Measurements from ENCODE around the gene CSGALNACT2.

Gene CSGALNACT2

GRCh38 chr10:43230909-43231522 lies 92.8 kb downstream of the CSGALNACT2 start:
- H3K4me3 ChIP-seq (ENCODE audit: low read length), result no peak overlapping the region
- H3K4me1 ChIP-seq (ENCODE audit: control insufficient read depth, insufficient read depth, low read length), result no peaks in the 10 kb centered on the region
- no peak overlapping the region for H3K27ac ChIP-seq (ENCODE audit: low read depth, low read length)
- no peaks in the 10 kb centered on the region for H3K36me3 ChIP-seq (ENCODE audit: control insufficient read depth, insufficient read depth, low read length)
- peaks cover 24% of the 10 kb centered on the region for H3K27me3 ChIP-seq (ENCODE audit: control insufficient read depth, insufficient read depth, low read length)
- H3K9ac ChIP-seq (ENCODE audit: low read length), result no peak overlapping the region

DNA sequence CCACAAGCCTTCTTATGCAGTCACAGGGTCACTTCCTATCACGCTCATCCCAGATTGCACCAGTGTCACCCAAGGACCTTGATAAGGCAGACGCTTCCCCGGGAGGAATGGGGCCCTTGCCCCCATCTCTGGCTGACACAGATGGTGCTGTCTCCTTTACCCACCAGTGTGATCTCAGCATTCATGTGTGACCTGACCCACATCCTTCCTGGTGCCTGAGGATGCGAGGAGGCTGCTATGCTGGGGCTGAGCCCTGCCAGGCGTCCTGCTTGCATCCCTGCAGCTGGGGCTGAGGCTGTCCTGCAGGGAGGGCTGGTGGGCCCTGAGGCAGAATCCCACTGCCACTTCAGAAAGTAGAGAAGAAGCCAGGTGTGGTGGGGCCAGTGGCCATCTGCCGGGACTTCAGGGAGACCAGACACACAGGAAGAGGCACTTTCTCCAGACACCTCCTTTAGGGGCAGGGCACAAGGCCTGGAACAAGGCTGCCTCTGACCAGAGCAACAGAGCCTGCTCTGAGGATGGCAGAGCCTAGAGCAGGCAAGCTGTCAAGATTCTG lies 93.4 kb downstream of the CSGALNACT2 start:
- no peaks in the 10 kb centered on the region for H3K36me3 ChIP-seq (ENCODE audit: control insufficient read depth, insufficient read depth, low read length)
- H3K9ac ChIP-seq (ENCODE audit: low read length), result no peak overlapping the region
- H3K27ac ChIP-seq (ENCODE audit: low read depth, low read length), result no peak overlapping the region
- H3K27me3 ChIP-seq (ENCODE audit: control insufficient read depth, insufficient read depth, low read length), result peaks cover 24% of the 10 kb centered on the region
- H3K4me1 ChIP-seq (ENCODE audit: control insufficient read depth, insufficient read depth, low read length), result no peaks in the 10 kb centered on the region
- H3K4me3 ChIP-seq (ENCODE audit: low read length), result no peak overlapping the region

DNA sequence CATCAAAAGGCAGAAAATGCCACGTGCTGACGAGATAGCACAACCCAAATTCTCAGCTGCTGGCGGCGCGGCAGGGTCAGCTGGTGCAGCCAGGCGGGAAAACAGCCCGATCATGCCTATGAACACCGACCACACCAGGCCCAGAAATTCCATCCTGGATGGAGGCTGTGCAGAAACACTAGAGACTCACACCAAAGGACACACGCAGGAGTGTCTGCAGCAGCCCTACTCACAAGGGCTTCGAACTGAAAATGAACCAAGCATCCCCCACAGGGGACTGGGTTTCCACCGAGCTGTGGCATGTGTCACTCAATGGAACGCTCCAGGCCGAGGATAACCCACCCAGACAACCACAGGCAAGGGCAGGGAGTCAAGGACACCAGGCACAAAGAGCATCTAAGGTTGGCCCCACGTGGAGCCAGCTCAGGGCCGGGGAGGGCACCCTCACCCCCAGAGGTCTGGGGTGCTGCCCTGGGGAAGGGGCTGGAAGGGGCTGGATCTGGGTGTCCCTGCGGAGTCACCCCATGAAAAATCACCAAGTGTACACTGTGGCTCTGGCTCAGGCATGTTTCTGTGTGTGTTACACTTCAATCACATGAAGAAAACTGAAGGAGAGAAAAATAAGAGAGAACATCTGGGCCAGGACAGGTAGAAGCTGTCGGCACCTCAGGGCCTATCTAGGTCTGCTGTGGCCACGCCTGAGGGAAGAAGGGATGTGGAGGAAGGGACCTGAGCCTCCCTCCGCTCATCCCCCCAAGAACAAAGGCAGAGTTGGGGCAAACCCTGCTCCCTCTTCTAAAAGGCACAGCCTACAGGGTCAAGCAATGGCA lies 95.6 kb downstream of the CSGALNACT2 start:
- H3K27ac ChIP-seq (ENCODE audit: low read depth, low read length), result no peak overlapping the region
- no peak overlapping the region for H3K9ac ChIP-seq (ENCODE audit: low read length)
- H3K36me3 ChIP-seq (ENCODE audit: control insufficient read depth, insufficient read depth, low read length), result no peaks in the 10 kb centered on the region
- peaks cover 14% of the 10 kb centered on the region for H3K27me3 ChIP-seq (ENCODE audit: control insufficient read depth, insufficient read depth, low read length)
- no peaks in the 10 kb centered on the region for H3K4me1 ChIP-seq (ENCODE audit: control insufficient read depth, insufficient read depth, low read length)
- H3K4me3 ChIP-seq (ENCODE audit: low read length), result no peak overlapping the region

- Histone ChIP-seq H3K4me3 (ENCODE audit: low read length) (no peak overlapping the region), H3K27ac (ENCODE audit: low read depth, low read length) (no peak overlapping the region), H3K27me3 (ENCODE audit: control insufficient read depth, insufficient read depth, low read length) (peaks cover 10% of the 10 kb centered on the region), H3K4me1 (ENCODE audit: control insufficient read depth, insufficient read depth, low read length) (no peaks in the 10 kb centered on the region), H3K36me3 (ENCODE audit: control insufficient read depth, insufficient read depth, low read length) (no peaks in the 10 kb centered on the region), H3K9ac (ENCODE audit: low read length) (no peak overlapping the region)
These were observed 96.3 kb downstream of the CSGALNACT2 start for GRCh38 chr10:43234471-43235041.
